Measurements from ENCODE around the gene LHX4. TPM values are rescaled to one million over a fixed set of nuclear protein-coding genes. Genes with fewer than 3 reads are reported as not detected.

Gene LHX4
- total and polyA plus RNA-seq, 8 donors = 0.03 to 4.8 (median 4.1) TPM

DNA sequence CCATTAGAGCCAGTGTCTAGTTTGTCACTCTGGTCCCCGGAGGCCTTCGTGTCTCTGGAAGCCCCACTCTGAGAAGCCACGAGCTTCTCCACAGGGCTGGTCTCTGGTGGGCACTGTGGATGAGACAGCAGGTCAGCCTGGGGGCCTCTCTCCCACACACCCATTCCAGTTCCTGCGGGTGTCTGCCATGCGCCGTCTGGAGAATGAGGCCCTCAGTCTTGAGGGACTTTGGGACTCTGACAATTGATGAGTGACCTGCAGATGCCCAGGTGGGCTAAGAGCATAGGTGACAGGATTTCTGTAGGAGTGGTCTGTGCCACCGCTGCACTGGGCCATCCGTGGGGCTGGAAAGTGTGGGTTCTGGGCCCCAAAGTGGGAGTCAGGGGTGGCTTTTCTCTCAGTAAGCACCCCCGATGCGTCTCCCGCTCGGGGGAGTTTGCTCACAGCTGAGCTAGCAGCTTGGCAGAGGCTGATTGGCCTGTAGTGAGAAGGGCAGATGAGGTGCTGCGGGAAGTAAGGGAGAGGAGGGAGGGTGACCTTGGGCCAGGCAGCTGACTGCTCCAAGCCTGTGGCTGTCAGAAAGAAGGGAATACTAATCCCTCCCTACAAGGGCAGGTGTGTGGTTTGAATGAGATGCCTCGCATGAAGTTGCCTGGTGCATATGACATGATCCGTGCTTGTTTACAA, 26.4 kb downstream of the LHX4 start:
- intact Hi-C loops (cut with DNase I) = no loop called here

DNA sequence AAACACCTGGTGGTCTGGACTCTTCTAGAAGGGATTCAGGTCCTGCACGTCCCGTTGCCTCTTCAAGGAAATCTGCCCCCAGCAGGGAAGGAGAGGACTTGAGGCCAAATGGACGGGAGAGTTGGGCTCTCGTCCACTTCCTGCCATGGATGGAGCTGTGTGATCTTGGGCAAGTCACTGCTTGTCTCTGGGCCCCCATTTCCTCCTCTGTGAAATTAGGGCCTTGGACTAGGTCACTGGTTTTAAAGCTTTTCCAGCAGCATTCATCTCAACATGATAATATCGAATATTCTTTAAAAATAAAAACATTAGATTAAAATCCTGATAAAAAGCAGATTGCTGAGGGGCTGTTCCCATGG, 26.9 kb downstream of the LHX4 start:
- intact Hi-C loops (cut with DNase I) = no loop called here
- no peak overlapping the region for H3K4me3 ChIP-seq
- no peak for DNase-seq
- H3K27me3 ChIP-seq = peaks cover 24 to 95% of the 10 kb centered on the region in 2 donors
- TF ChIP-seq, protein P1, sequence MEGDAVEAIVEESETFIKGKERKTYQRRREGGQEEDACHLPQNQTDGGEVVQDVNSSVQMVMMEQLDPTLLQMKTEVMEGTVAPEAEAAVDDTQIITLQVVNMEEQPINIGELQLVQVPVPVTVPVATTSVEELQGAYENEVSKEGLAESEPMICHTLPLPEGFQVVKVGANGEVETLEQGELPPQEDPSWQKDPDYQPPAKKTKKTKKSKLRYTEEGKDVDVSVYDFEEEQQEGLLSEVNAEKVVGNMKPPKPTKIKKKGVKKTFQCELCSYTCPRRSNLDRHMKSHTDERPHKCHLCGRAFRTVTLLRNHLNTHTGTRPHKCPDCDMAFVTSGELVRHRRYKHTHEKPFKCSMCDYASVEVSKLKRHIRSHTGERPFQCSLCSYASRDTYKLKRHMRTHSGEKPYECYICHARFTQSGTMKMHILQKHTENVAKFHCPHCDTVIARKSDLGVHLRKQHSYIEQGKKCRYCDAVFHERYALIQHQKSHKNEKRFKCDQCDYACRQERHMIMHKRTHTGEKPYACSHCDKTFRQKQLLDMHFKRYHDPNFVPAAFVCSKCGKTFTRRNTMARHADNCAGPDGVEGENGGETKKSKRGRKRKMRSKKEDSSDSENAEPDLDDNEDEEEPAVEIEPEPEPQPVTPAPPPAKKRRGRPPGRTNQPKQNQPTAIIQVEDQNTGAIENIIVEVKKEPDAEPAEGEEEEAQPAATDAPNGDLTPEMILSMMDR (IDR thresholded peaks at IDR 0.05) = no peak
- no peak overlapping the region for H3K27ac ChIP-seq
- H3K9me3 ChIP-seq = no peaks in the 10 kb centered on the region
- no peak for ATAC-seq
- H3K4me1 ChIP-seq = peaks cover 0 to 3% of the 10 kb centered on the region in 2 donors
- H3K36me3 ChIP-seq = no peaks in the 10 kb centered on the region

More for the DNA sequence above, 26.4 kb downstream of the LHX4 start:
- no peak overlapping the region for H3K4me3 ChIP-seq
- no peaks in the 10 kb centered on the region for H3K36me3 ChIP-seq
- H3K4me1 ChIP-seq = peaks cover 0 to 3% of the 10 kb centered on the region in 2 donors
- TF ChIP-seq, protein P1 (IDR thresholded peaks at IDR 0.05) = no peak
- ATAC-seq (no peak), DNase-seq (no peak)
- H3K9me3 ChIP-seq = no peaks in the 10 kb centered on the region
- H3K27ac ChIP-seq = no peak overlapping the region
- H3K27me3 ChIP-seq = peaks cover 24 to 97% of the 10 kb centered on the region in 2 donors

DNA sequence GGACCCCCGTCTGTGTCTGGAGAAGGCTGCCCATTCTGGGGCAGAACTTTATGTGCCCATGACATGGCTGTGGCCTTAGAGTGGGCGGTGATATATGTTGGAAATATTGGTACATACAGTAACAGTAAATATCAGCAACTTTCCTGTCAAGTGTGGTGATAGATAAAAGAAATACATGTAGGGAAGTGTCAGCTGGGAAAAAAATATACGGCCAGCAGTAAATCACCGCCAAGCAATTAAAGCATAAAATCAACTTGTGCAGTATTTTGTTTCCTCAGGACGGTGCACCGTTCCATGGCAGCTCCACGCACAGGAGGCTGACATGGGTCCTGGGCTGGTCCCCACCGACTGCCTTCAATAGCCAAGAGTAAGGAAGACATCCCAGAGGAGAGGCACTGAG, 27.4 kb downstream of the LHX4 start:
- no peak for DNase-seq
- peaks cover 24 to 91% of the 10 kb centered on the region in 2 donors for H3K27me3 ChIP-seq
- TF ChIP-seq, protein P1 (IDR thresholded peaks at IDR 0.05) = no peak
- H3K4me3 ChIP-seq = no peak overlapping the region
- H3K9me3 ChIP-seq = no peaks in the 10 kb centered on the region
- H3K27ac ChIP-seq = no peak overlapping the region
- ATAC-seq = no peak
- peaks cover 0 to 1% of the 10 kb centered on the region in 2 donors for H3K4me1 ChIP-seq
- intact Hi-C loops (cut with DNase I) = no loop called here
- H3K36me3 ChIP-seq = no peaks in the 10 kb centered on the region

DNA sequence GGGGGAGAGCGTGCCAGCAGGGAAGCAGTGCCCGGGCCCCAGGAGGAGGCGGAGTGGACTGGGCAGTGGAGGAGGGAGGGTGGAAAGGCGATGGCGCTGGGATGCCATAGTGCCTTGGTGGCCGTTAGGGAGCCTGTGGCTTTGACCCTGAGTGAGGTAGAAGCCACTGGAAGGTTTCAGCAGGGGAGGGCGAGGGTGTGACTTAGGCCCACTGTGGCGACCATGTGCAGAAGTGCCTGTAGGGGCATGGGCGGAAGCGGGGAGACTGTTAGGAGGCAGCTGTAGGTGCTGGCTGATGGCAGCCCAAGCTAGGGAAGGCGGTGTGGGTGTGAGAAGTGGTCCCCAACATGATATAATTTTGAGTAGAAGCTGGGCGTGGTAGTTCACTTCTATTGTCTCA, 28.2 kb downstream of the LHX4 start:
- H3K4me3 ChIP-seq = no peak overlapping the region
- no peak overlapping the region for H3K27ac ChIP-seq
- intact Hi-C loops (cut with DNase I) = no loop called here
- H3K36me3 ChIP-seq = no peaks in the 10 kb centered on the region
- DNase-seq (no peak), ATAC-seq (no peak)
- TF ChIP-seq, protein P1 (IDR thresholded peaks at IDR 0.05) = no peak
- H3K9me3 ChIP-seq = no peaks in the 10 kb centered on the region
- H3K4me1 ChIP-seq = no peaks in the 10 kb centered on the region
- H3K27me3 ChIP-seq = peaks cover 24 to 91% of the 10 kb centered on the region in 2 donors

DNA sequence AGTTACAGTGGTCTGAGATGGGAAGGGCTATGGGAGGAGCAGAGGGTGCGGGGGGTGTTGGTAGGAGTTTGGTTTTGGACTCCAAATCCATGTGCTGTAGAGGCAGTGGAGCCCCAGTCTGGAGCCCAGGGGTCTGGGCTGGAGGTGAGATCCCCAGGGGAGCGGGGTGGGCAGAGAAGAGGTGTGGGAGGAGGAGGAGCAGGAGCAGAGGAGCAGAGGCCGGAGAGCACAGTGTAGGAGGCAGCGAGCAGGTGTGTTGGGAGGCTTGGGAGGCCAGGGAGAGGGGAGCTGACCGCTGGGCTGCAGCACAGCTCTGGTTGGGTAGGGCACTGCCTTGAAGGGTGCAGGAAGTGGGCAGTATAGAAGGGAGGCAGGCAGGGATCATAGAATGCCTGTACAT, 28.9 kb downstream of the LHX4 start:
- intact Hi-C loops (cut with DNase I) = no loop called here
- TF ChIP-seq, protein P1 (IDR thresholded peaks at IDR 0.05) = no peak
- Histone ChIP-seq H3K4me3 (no peak overlapping the region), H3K27ac (no peak overlapping the region), H3K4me1 (no peaks in the 10 kb centered on the region), H3K27me3 (peaks cover 24 to 91% of the 10 kb centered on the region in 2 donors), H3K9me3 (no peaks in the 10 kb centered on the region), H3K36me3 (no peaks in the 10 kb centered on the region)
- no peak for DNase-seq
- no peak for ATAC-seq
